ELF-1 (cell line): ENCODE measurements around the gene AIRE.
"Not testable (repeated sequence)": the region's sequence is repeated elsewhere in the genome, so short reads cannot be mapped to it uniquely, and the experiment has no call there.

Experiments
- DNase-seq: peaks from one replicate; pipeline ENCODE4 v3.0.0-alpha.2; 2016; ENCODE audit warnings: low read depth, low spot score

Gene AIRE

DNA sequence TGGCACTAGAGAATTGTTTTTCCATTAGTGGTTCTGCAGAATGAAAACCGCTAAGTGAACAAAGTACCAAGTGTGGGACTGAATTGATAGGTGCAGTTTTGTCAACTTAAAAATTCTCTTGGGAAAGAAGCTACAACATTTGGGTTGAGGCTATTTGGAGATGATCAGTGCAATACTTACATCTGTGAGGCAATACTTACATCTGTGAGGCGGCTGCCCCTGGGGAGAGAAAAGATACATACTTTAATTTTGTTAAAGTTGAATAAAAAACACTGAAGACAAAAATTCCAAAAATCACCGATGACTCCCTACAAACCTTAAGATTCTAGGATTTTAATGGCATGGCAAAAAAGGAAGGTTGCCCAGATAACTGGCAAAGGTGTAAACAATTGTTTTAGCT is 51.8 kb downstream of the AIRE start:
- no peak for DNase-seq

DNA sequence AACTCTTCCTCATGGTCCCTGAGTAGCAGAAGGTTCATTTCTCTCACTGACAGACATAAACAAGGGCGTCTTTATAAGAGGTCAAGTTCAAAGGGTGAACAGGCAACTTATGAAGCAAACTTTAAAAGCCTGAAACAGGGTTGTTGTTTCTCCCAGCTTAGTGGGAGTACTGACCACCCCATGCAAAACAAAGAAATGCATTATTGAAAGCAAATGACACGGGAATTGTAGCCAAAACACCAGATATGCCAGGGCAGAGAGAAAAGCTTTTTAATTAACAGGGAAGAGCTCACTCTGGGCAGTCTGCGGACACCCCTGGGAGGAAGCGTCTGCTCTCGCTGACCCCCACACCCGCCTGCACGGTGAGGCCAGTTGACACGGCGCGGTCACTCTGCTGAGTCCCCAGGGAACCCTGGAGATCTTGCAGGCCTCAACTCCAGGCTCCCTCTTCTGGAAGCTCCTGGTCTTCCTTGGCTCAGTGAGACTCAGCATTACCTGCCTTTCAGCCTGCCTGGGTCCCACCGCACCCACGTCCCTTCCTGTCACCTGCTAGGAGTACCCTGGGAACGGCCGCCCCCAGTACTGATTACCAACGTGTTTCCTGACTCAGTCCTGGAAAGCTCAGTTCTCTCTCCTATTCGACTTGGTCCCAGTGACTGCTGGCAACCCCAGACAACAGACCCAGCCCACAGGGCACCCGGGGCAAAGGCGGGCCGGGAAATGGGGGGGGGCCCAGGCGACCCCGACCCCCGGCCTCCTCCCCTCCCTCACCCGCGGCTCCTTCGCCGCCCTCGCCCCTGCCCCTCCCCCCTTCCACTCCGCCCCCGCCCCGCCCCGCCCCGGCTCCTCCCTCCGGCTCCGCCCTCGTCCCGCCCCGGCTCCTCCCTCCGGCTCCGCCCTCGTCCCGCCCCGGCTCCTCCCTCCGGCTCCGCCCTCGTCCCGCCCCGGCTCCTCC is 52.5 kb downstream of the AIRE start:
- peak; percentile 83 for DNase-seq

DNA sequence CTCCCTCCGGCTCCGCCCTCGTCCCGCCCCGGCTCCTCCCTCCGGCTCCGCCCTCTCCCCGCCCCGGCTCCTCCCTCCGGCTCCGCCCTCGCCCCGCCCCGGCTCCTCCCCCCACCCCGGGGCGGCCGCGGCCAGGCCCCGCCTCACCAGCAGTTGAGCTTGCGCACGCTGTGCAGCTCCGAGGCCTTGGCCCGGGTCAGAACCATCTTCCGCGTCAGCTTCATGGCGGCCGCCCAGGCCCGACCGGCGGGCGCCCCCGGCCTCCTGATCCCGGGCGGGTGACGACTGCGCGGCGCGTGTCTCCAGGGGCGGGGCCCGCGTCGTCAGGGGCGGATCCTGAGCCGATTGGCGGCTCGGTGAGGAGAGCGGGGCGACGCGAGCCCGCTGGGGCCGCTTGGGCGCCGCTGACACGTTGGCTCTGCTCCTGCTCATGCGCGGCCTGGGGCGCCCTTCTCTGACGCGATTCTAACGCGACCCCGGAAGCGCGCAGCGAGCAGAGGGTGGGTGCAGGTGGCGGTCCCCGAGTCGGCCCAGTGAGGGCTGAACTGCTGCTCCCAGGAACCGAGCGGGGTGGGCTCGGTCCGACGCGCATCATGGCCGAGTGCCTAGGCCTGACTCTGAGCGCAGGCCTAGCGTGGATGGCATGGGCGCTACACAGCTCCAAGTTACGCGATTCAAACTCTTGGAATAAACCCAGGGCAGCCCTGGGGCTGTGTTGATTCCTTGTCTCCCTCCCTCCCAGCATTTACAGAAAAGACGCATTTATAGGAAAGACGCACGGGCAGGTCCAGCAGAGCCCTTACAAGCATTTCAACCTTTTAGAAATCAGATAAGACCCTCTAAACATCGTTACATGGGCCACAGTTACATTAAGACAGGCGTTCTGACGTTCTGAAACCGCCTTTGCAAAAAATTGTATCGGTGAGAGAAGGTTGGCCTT is 53.6 kb downstream of the AIRE start, which contains the start of gene CFAP410:
Gene CFAP410, minus strand, starts transcription at position 420 of the 940 bp plus-strand sequence. Its CDS starts 196 bp downstream, at position 224.
- DNase-seq, result peak; percentile 98

DNA sequence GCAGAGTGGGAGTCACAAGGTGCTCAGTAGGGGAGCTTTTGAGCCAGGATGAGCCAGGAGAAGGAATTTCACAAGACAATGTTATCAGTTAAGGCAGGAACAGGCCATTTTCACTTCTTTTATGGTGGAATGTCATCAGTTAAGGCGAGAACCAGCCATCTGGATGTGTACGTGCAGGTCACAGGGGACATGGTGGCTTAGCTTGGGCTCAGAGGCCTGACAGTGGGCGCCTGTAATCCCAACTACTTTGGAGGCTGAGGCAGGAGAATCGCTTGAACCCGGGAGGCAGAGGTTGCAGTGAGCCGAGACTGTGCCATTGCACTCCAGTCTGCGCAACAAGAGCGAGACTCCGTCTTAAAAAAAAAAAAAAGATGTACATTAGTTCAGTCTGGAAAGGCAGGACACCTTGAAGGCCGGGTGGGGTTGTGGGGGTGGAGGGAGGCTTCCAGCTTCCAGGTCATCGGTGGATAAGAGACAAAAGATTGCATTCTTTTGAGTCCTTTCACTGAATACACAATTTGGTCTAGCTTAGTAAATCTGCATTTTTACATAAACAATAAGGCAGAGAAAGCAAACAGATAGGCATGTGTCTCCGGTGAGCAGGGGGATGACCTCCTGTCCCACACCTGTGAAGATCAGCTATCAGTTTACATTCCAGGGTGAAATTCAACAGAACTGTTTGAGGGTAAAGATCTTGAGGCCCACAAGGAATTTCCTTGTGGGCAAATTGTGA is 56.2 kb downstream of the AIRE start:
- DNase-seq, result peak; percentile 73

DNA sequence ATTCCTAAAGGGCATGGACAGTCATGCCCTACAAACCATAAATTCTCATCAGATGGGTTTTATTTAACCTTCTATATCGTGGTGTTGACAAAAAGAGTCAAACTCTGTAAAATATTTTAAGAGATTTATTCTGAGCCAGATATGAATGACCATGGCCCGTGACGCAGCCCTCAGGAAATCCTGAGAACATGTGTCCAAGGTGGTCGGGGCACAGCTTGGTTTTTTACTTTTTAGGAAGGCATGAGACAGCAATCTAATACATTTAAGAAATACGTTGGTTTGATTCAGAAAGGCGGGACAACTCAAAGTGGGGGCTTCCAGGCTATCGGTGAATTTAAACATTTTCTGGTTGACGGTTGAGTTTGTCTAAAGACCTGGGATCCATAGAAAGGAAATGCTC is 57.3 kb downstream of the AIRE start:
- DNase-seq, result not testable (repeated sequence)

DNA sequence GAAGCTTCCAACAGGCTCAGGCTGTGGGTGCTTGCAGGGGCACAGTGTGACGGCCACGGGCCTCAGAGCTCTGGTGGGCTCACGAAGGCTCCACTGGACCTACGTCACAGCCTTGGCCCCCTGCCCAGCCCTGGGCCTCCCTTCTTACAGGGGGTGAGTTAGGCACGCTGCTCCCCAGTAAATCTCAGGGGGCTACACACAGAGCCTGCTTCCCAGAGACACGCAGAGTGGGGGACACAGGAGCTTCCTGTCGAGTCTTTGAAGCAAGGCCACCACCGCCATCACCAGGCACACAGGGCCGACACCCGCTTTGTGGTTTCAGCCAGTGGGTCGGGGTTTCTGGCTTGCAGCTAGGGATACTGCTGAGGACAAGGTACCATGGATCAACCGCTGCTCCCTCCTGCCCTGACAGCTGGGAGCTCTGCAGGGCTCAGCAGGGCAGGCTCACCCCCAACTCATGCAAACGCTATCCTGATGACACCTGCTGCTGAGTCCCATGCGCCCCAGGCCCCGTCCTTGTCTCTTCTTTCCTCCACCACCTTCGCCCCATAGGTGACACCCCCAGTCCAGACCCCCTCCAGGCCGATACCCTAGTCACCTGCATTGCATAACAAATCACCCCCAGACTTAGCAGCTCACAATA is 59.0 kb downstream of the AIRE start:
- DNase-seq, result no peak

DNA sequence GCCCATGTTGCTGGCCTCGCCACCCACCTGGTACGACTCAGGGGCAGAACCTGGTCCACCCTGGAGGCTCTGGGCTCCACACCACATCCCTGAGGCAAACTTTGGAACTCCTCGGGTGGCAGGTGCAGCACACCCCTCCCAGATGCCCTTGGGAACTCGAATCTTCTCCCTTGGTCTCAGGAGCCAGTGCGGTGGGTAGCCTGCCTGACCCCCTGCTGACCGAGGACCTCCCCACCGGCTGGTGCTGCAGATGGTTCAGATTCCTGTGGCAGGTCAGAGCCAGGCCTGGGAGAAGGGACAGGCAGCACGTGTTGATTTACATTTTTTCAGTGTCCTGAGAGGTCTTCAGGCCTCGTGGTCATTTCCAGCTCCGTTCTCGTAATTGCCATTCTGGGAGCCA is 59.8 kb downstream of the AIRE start:
- no peak for DNase-seq

DNA sequence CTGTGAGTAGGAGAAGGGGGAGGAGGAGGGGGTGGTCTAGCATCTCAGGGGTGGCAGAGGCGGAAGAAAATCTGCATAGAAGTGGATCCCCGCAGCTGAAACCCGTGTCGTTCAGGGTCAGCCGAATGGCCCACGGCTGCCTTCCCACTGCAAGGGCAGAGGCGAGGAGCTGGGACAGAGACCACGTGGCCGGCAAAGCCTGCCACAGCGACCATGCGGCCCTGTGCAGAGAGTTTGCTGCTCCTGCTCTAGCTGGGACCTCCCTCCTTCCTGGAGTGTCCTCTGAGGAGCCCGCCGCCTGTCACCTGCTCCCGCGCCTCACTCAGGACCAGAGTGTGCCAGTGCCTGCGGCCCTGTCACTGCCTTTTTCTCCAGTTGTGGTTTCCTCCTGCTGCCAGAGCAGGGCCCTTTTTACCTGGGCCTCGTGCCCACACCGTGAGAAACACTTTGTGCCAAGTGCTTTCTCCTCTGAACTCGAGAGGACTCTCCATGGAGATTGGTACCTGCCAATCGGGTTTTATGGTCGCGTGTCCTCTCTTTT is 62.3 kb downstream of the AIRE start:
- no peak for DNase-seq
